ENCODE measurements around the gene AHNAK2. TPM values are rescaled to one million over a fixed set of nuclear protein-coding genes. Genes with fewer than 3 reads are reported as not detected.

AHNAK2 gene
- total RNA-seq (2016; rRNA removed; fragmentation: Illumina TruSeq; extraction: Trizol) (0.15 and 0.18 TPM in 2 replicates), polyA plus RNA-seq (2011; rRNA removed) (0.10 and 0.11 TPM in 2 replicates), polyA minus RNA-seq (2011; rRNA and poly(A)+ RNA removed; ENCODE audit: low replicate concordance) (0.34 and 31.9 TPM in 2 replicates), Bru-seq, nascent RNA (percentile 19 among the genes with signal in this experiment), BruChase-seq, experiment 1, labeled RNA remaining after a 6-hour chase (percentile 25 among the genes with signal in this experiment), BruChase-seq, experiment 2, labeled RNA remaining after a 2-hour chase (percentile 21 among the genes with signal in this experiment)
- total RNA-seq (2016; cell fraction: cytosol; rRNA removed; fragmentation: Illumina TruSeq; extraction: Trizol; ENCODE audit: low read depth) = not detected in 2 replicates
- total RNA-seq (2016; cell fraction: insoluble cytoplasmic fraction; rRNA removed; fragmentation: Illumina TruSeq; extraction: Trizol) = 0.10 and 0.11 TPM in 2 replicates
- total RNA-seq (2016; cell fraction: membrane; rRNA removed; fragmentation: Illumina TruSeq; extraction: Trizol) = 0.06 and 0.07 TPM in 2 replicates
- total RNA-seq (2016; cell fraction: nucleus; rRNA removed; fragmentation: Illumina TruSeq; extraction: Trizol) = 0.53 and 0.68 TPM in 2 replicates
- 0.08 and 0.09 TPM in 2 replicates for polyA plus RNA-seq (2011; cell fraction: cytosol; rRNA removed)
- 0.28 and 0.37 TPM in 2 replicates for polyA plus RNA-seq (2011; cell fraction: nucleus; rRNA removed)
- polyA plus RNA-seq (2012) = 0.04 TPM in 2 replicates
- polyA plus RNA-seq (2016; cell fraction: cytosol; fragmentation: Illumina TruSeq; extraction: Trizol; ENCODE audit: low read depth) = not detected in 2 replicates
- 0.07 and 0.11 TPM in 2 replicates for polyA plus RNA-seq (2016; cell fraction: insoluble cytoplasmic fraction; fragmentation: Illumina TruSeq; extraction: Trizol; ENCODE audit: low read depth)
- not detected in 2 replicates for polyA plus RNA-seq (2016; cell fraction: membrane; fragmentation: Illumina TruSeq; extraction: Trizol; ENCODE audit: low read depth)
- 0.57 and 0.65 TPM in 2 replicates for polyA plus RNA-seq (2016; cell fraction: nucleus; fragmentation: Illumina TruSeq; extraction: Trizol; ENCODE audit: insufficient read depth, low read depth)
- polyA minus RNA-seq (2011; cell fraction: cytosol; rRNA and poly(A)+ RNA removed) = 0.30 and 0.35 TPM in 2 replicates
- 0.39 and 0.62 TPM in 2 replicates for polyA minus RNA-seq (2011; cell fraction: nucleus; rRNA and poly(A)+ RNA removed)
- long read RNA-seq, experiment 1 = 0 reads
- long read RNA-seq, experiment 2 = 0 reads

DNA sequence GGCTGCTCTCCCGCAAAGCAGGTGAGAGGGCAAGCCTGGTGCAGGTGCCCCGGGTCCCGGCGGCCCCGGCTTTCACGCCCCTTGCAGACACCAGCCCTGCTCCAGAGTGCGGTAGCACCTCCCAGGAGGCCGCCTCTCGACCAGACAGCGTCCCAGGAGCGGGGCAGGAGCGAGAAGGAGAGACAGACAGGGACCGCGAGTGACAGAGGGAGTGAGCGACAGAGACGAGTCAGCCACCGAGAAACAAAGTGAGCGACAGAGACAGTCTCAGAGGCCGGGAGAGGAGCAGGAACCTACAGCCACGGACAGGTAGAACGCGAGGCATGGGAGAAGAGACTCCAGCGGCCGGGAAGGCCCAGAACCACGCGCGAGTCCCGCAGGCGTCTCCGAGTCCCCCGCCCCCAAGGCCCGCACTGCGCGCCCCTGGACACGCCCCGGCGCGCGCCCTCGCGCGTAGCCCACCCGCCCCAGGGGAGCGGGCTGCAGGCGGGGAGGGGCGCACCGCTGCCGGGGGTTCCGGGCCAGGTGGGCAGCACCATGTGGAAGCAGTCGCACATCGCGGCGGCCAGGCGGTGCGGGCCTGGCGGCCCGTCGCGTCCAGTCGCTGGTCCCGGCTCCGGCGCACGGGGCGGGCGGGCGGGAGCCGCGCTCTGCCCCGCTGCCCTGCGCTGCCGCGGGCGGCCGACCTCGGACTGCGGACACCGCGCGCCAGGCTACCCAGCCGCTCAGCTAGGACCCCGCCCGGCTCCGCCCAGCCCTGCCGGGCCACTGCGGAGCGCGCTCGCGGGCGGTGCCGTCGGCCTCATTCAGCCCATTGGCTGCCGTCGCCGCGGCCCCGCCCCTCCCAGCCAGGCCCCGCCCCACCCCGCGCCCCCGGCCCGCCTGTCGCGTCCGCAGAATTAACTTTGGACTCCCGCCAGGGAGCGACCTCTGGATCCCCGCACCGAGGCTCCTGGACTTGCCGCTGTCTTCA is at the start of gene AHNAK2:
TSS of gene AHNAK2 (minus strand) at position 694 of the 973 bp plus-strand sequence. CDS start at position 557, 137 bp downstream.
- Histone ChIP-seq H3K4me1 (ENCODE audit: insufficient read depth, low read length) (peaks cover 46% of the 10 kb centered on the region), H3K27me3 (ENCODE audit: control insufficient read depth in 1 of 2, insufficient read depth in 2 of 2, low read length in 2 of 2) (peaks cover 12 to 82% of the 10 kb centered on the region in 2 experiments), H3K27ac (ENCODE audit: extremely low read length, insufficient read depth, low read length) (no peak within 1 kb of the TSS), H3K4me3 (replicated peaks in 1 of 3; ENCODE audit: insufficient read depth in 1 of 3, low read depth in 2 of 3, low read length in 3 of 3) (peak within 1 kb of the TSS; percentile 56 to 74 (median 60)), H2AFZ (ENCODE audit: low read length) (no peak within 1 kb of the TSS), H3K9ac (ENCODE audit: insufficient read depth, low read depth, low read length) (peak within 1 kb of the TSS; percentile 26; the same call in 1 of the 2 replicates), H3K4me2 (ENCODE audit: low read depth, low read length) (peak within 1 kb of the TSS; percentile 94), H3K9me3 (ENCODE audit: low read length) (no peaks in the 10 kb centered on the region), H4K20me1 (ENCODE audit: insufficient read depth, low read length) (no peaks in the 10 kb centered on the region), H3K36me3 (replicated peaks in 1 of 2; ENCODE audit: control insufficient read depth in 1 of 2, insufficient read depth in 2 of 2, low read length in 2 of 2) (no peaks in the 10 kb centered on the region), H3K79me2 (ENCODE audit: insufficient read depth, low read length) (no peaks in the 10 kb centered on the region)
- FAIRE-seq (no peak), ATAC-seq (peak; percentile 74), DNase-seq (ENCODE audit: low spot score) (peak; percentile 69)
- intact Hi-C loops (cut with micrococcal nuclease; ENCODE audit: unreplicated experiment) = loop anchor here (5.0 kb wide), 1 partner anchor 44 kb away; the partner anchor contains the start of gene CDCA4
- CTCF ChIA-PET (ENCODE audit: low intra/inter-chr PET ratio, low total read pairs) = interaction anchor here (1.4 to 6.7 kb wide), 2 partner anchors 67 to 109 kb away, joined by 3 to 146 read pairs; no protein-coding TSS in a partner anchor
- POLR2A ChIA-PET = no interaction called here
- no TSS peak for BruUV-seq (replicated peaks)
- in situ Hi-C loops (cut with HindIII; ENCODE audit: extremely low pct_ligation_motif_present, low pct_unique_long_range_greater_than_20kb) = no loop called here
- WGBS (ENCODE audit: low lambda C conversion rate) = 2% methylated on average over 12 of the region's 111 CpGs
- no peak for TF ChIP-seq ZBTB8A (CRISPR knock-in tag; IDR thresholded peaks at IDR 0.05; ENCODE audit: borderline replicate concordance, low read depth)
- 0 out of 2 replicates have a peak, but pooled peaks have one; percentile 10 for TF ChIP-seq MED1 (CRISPR knock-in tag; IDR thresholded peaks at IDR 0.05)
- TF ChIP-seq MTF2 (CRISPR knock-in tag; IDR thresholded peaks at IDR 0.05; ENCODE audit: borderline replicate concordance) = 0 out of 2 replicates have a peak, but pooled peaks have one; percentile 54
- TF ChIP-seq YY1 (IDR thresholded peaks at IDR 0.05; ENCODE audit: insufficient read depth, insufficient replicate concordance, low read depth, low read length) = peak; percentile 32
- no peak for TF ChIP-seq ZNF274 (CRISPR knock-in tag; IDR thresholded peaks at IDR 0.05)
- TF ChIP-seq ZFY (CRISPR knock-in tag; IDR thresholded peaks at IDR 0.05) = no peak
- peak; percentile 64; the same call in 1 of the 2 replicates for TF ChIP-seq SIN3A (IDR thresholded peaks at IDR 0.05; ENCODE audit: borderline replicate concordance, low read depth, low read length)
- TF ChIP-seq MAZ (IDR thresholded peaks at IDR 0.05; ENCODE audit: borderline replicate concordance, low read depth, low read length) = no peak
- peak; percentile 49; the same call in 1 of the 2 replicates for TF ChIP-seq MAZ (CRISPR knock-in tag; IDR thresholded peaks at IDR 0.05; ENCODE audit: low read depth)
- no peak for TF ChIP-seq POLR2G (IDR thresholded peaks at IDR 0.05; ENCODE audit: low read depth, low read length)
- TF ChIP-seq, protein P1, sequence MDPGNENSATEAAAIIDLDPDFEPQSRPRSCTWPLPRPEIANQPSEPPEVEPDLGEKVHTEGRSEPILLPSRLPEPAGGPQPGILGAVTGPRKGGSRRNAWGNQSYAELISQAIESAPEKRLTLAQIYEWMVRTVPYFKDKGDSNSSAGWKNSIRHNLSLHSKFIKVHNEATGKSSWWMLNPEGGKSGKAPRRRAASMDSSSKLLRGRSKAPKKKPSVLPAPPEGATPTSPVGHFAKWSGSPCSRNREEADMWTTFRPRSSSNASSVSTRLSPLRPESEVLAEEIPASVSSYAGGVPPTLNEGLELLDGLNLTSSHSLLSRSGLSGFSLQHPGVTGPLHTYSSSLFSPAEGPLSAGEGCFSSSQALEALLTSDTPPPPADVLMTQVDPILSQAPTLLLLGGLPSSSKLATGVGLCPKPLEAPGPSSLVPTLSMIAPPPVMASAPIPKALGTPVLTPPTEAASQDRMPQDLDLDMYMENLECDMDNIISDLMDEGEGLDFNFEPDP (CRISPR knock-in tag; conservative IDR thresholded peaks at IDR 0.05) = 0 out of 2 replicates have a peak, but pooled peaks have one; percentile 48
- peak; percentile 28; the same call in 1 of the 2 replicates for TF ChIP-seq ZFX (CRISPR knock-in tag; IDR thresholded peaks at IDR 0.05; ENCODE audit: low read depth)
- peak; percentile 13; the same call in 1 of the 2 replicates for TF ChIP-seq HNF4A (CRISPR knock-in tag; IDR thresholded peaks at IDR 0.05)
- TF ChIP-seq, protein P2, sequence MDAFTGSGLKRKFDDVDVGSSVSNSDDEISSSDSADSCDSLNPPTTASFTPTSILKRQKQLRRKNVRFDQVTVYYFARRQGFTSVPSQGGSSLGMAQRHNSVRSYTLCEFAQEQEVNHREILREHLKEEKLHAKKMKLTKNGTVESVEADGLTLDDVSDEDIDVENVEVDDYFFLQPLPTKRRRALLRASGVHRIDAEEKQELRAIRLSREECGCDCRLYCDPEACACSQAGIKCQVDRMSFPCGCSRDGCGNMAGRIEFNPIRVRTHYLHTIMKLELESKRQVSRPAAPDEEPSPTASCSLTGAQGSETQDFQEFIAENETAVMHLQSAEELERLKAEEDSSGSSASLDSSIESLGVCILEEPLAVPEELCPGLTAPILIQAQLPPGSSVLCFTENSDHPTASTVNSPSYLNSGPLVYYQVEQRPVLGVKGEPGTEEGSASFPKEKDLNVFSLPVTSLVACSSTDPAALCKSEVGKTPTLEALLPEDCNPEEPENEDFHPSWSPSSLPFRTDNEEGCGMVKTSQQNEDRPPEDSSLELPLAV (CRISPR knock-in tag; conservative IDR thresholded peaks at IDR 0.05; ENCODE audit: low read depth) = no peak
- no peak for TF ChIP-seq ZBTB38 (CRISPR knock-in tag; IDR thresholded peaks at IDR 0.05)
